Aorta (tissue), 5 donors: ENCODE results near the gene E2F8. TPM values are rescaled to one million over a fixed set of nuclear protein-coding genes. Genes with fewer than 3 reads are reported as not detected.

ENCODE experiments used
- ATAC-seq: fragments of 200-7000 bp; cut with Tn5 transposase; one replicate; pipeline ENCODE4 v1.9.1; 2022; ENCODE audit warnings: moderate library complexity; ENCODE audit not compliant: low FRiP score
- DNase-seq, 2 donors: peaks; one replicate each; pipeline ENCODE4 v3.0.0-alpha.2; 2020
- H3K27ac ChIP-seq, 2 donors: one replicate each; pipeline ENCODE4 v1.5.1; 2013; ENCODE audit warnings: low read length in 2 of 2, mild to moderate bottlenecking in 2 of 2, moderate library complexity in 2 of 2, control low read depth in 1 of 2, inconsistent platforms in 1 of 2, low read depth in 1 of 2
- H3K27me3 ChIP-seq, 2 donors: one replicate each; pipeline ENCODE4 v1.6.1; 2013; ENCODE audit warnings: control low read depth in 1 of 2, low read length in 1 of 2, mild to moderate bottlenecking in 1 of 2, moderate library complexity in 1 of 2; ENCODE audit not compliant: insufficient read depth in 2 of 2, control insufficient read depth in 1 of 2
- H3K36me3 ChIP-seq, 2 donors: one replicate each; pipeline ENCODE4 v1.6.1; 2013; ENCODE audit warnings: control low read depth in 1 of 2, low read length in 1 of 2, mild to moderate bottlenecking in 1 of 2; ENCODE audit not compliant: insufficient read depth in 2 of 2, control insufficient read depth in 1 of 2
- H3K4me1 ChIP-seq, 2 donors: one replicate each; pipeline ENCODE4 v1.6.1; 2013; ENCODE audit warnings: low read length in 2 of 2, control low read depth in 1 of 2, mild to moderate bottlenecking in 1 of 2, moderate library complexity in 1 of 2; ENCODE audit not compliant: insufficient read depth in 2 of 2, control insufficient read depth in 1 of 2
- H3K4me3 ChIP-seq, 2 donors: one replicate each; pipeline ENCODE4 v1.5.1; 2013; ENCODE audit warnings: low read length in 2 of 2, control low read depth in 1 of 2, mild to moderate bottlenecking in 1 of 2
- H3K9me3 ChIP-seq: one replicate; pipeline ENCODE4 v1.6.1; 2013; ENCODE audit warnings: mild to moderate bottlenecking, low read length; ENCODE audit not compliant: control insufficient read depth
- WGBS, 2 donors: extraction: QIAGEN DNeasy Blood & Tissue Kit; methylation state at CpG; one replicate each; pipeline ENCODE4 v1.1.7; 2013; 5-methylcytosine and 5-hydroxymethylcytosine counted together
- intact Hi-C, 2 donors: fragments of 100-400 bp; cut with DNase I; formaldehyde crosslinking; loops; one replicate each; pipeline versions ENCODE4 v1.14.2 to v1.15.0; 2022
- polyA plus RNA-seq, 2 donors: library from polyadenylated mRNA; stranded (reverse); fragments of 200-250 nt; gene quantifications; one replicate each; pipeline ENCODE4 v1.2.3, GENCODE V29; 2013
- total RNA-seq, 2 donors: library from RNA; stranded (reverse); fragmentation: NEBNext Ultra II Directional; extraction: Animal tissue kit (Norgen Biotek cat#: 25700); gene quantifications; one replicate each; pipeline ENCODE4 v1.2.1, GENCODE V29; 2021
- donor health status: healthy with polysubstance abuse.
- donor health status: Bipolar disorder and iron deficiency.
- donor health status: DM: no; HTN: no; CAD: no.
- donor health status: DM: no; HTN: no; CAD: no.
- donor health status: DM: yes; HTN: yes; CAD: no.

Gene E2F8
- total and polyA plus RNA-seq, 4 donors = 0.05 to 0.63 (median 0.29) TPM; not detected in 1

DNA sequence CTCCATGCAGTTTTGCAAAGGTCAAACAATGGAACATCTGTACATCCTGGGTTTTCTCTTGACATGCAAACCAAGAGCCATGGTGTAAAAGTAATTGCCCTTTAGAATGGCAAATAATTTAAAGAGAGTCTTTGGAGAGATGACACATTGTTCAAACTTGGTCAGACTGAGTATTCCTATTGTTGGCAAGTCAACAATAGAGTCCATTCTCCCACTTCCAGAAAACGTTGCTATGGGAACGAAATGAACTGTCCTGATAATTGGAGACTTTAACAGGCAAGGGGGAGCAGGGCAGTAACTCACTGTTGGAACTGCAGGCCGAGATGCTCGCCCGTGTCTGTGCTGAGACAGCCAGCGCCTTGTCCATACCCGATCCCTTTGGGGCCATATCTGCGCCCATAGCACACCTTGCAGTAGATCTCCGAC, 52.9 kb downstream of the E2F8 start:
- WGBS, 2 donors = 93 to 94% methylated on average over 9 of the region's 9 CpGs

DNA sequence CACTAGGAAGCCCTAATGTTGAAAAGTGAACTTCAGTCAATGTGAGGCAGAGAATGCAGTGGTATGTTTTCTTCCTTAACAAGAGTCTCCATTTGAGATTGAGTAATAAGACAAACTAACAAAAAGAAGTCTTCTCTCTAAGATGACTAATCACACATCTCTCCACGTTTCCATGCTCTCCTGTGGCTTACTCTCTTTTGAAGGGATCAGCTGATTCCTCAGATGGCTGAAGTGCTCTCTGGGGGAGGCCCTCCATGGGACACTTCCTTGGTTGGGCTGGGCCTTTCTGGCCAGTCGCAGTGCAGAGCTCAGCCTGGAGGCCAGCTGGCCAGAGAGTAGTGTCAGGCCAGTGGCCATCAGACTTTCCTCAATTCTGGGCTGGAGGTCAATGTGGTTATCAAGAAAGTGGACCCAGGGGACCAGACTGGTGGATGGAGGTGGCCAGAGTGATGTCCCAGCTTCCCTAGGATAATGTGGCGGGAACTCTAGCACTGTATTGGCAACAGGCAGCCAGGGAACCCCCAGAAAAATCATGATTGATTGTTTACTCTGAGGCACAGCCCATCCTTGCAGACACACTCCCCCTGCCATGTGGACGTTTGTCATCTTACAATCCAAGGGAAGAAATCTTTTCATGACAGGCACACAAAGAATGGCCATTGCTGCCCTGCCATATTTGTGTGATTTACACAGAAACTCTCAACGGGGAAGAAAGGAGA, 53.5 kb downstream of the E2F8 start:
- no peaks in the 10 kb centered on the region for H3K4me1 ChIP-seq
- no peak overlapping the region for H3K27ac ChIP-seq
- DNase-seq (no peak), ATAC-seq (no peak)
- 52 to 76% methylated on average over 5 of the region's 5 CpGs for WGBS, 2 donors
- H3K27me3 ChIP-seq = no peaks in the 10 kb centered on the region
- no peak overlapping the region for H3K4me3 ChIP-seq
- H3K9me3 ChIP-seq = no peaks in the 10 kb centered on the region
- no peaks in the 10 kb centered on the region for H3K36me3 ChIP-seq
- intact Hi-C loops = no loop called here

More for the DNA sequence above, 52.9 kb downstream of the E2F8 start:
- Histone ChIP-seq H3K27ac (no peak overlapping the region), H3K27me3 (no peaks in the 10 kb centered on the region), H3K4me3 (no peak overlapping the region), H3K36me3 (no peaks in the 10 kb centered on the region), H3K9me3 (no peaks in the 10 kb centered on the region), H3K4me1 (no peaks in the 10 kb centered on the region)
- intact Hi-C loops = no loop called here
- DNase-seq (no peak), ATAC-seq (no peak)

DNA sequence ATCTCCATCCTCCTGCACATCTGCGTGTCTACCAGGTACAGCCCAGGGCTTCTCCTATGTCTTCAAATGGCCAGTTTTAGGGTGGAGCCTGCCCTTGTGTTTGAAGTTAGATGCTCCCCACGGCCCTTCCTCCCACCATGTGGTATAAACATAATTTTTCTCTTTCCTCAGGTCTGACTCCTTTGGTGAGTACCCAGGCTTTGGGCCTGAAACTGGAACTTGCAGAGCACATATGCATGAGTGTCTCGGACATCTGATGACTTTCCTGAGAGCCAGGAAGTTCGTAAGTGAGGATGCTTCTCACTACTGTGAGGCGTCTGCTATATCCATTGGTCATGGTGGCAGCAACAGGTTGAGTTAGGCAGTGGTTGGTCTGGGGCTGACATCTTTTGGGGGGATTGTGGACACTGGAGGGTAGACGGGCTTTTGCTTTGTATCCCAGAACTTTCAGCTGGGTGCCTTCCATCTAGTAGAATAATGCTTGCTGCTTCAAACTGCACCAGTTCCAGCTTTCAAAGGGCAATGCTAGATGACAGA, 55.2 kb downstream of the E2F8 start:
- Histone ChIP-seq H3K27ac (no peak overlapping the region), H3K4me1 (no peaks in the 10 kb centered on the region), H3K4me3 (no peak overlapping the region), H3K27me3 (no peaks in the 10 kb centered on the region), H3K9me3 (no peaks in the 10 kb centered on the region), H3K36me3 (no peaks in the 10 kb centered on the region)
- 74 to 75% methylated on average over 6 of the region's 6 CpGs for WGBS, 2 donors
- DNase-seq (no peak), ATAC-seq (no peak)
- intact Hi-C loops = no loop called here

DNA sequence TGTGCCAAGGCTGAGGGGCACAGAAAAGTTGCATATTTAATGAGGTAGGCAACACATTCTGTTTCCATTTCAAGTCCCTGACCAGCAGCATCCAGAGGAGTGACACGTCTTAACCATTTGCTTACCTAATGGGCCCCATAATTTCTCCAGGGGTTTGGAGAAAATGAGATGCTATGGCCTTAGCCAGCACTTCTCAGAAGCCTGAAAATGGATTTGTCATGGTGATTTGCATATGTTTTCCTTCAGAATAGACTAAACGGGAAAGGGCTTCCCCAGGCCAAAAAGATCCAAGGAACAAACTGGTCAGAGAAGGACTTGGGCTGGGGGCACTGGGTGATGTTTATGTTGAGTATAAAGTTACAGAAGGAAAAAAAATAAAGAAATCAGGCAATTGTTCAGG, 55.7 kb downstream of the E2F8 start:
- intact Hi-C loops = no loop called here
- Histone ChIP-seq H3K4me1 (no peaks in the 10 kb centered on the region), H3K27me3 (no peaks in the 10 kb centered on the region), H3K4me3 (no peak overlapping the region), H3K9me3 (no peaks in the 10 kb centered on the region), H3K27ac (no peak overlapping the region), H3K36me3 (no peaks in the 10 kb centered on the region)
- no peak for ATAC-seq
- 57 to 62% methylated on average over 2 of the region's 2 CpGs for WGBS, 2 donors
- DNase-seq = no peak

DNA sequence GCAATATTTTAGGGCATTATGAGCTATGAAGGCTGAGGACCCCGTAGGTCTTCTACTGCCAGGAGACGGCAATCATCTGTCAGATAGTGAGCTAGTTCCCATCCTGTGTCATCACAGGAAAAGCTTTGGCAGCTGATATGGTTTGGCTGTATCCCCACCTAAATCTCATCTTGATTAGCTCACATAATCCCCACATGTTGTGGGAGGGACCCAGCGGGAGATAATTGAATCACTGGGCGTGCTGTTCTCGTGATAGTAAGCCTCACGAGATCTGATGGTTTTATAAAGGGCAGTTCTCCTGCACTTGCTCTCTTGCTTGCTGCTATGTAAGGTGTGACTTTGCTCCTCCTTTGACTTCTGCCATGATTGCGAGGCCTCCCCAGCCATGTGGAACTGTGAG, 57.1 kb downstream of the E2F8 start:
- Histone ChIP-seq H3K4me1 (no peaks in the 10 kb centered on the region), H3K9me3 (no peaks in the 10 kb centered on the region), H3K4me3 (no peak overlapping the region), H3K27ac (no peak overlapping the region), H3K27me3 (no peaks in the 10 kb centered on the region), H3K36me3 (no peaks in the 10 kb centered on the region)
- intact Hi-C loops = no loop called here
- no peak for DNase-seq
- ATAC-seq = no peak
- 96% methylated on average over 7 of the region's 7 CpGs for WGBS, 2 donors

DNA sequence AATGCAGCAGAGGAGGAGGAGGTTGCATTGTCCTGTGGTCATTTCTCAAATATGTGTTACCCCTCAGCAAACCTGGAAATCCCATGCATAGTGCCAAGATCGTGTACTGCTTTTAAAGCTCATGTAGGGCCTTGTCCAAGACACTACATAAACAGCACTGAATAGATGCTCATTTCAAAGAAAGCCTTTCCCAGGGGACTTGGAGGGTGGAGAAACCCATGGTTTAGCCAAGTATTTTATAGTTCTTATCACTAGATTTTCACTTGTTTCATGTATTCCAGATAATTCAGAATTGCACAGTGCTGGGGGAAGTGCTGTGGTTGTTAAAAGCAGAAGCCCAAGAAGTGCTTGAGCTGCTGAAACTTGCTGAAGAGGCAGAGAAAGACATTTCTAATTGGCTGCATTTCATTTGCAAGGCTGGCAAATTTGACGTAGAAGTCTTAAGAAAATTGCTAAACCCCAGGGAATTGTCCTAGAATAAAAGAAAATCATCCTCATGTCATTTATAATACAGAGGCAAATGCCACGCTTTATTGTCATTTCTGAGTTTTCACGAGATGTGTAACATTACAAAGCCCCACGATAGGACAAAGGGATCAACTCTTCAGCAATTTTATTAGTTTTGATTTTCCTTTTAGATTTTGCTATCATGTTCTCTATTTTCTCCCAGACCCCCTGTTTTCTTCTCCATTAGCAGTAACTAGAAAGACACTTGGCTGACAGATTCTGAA, 59.0 kb downstream of the E2F8 start:
- WGBS, 2 donors = 69 to 79% methylated on average over 5 of the region's 5 CpGs
- intact Hi-C loops = no loop called here
- H3K27me3 ChIP-seq = no peaks in the 10 kb centered on the region

DNA sequence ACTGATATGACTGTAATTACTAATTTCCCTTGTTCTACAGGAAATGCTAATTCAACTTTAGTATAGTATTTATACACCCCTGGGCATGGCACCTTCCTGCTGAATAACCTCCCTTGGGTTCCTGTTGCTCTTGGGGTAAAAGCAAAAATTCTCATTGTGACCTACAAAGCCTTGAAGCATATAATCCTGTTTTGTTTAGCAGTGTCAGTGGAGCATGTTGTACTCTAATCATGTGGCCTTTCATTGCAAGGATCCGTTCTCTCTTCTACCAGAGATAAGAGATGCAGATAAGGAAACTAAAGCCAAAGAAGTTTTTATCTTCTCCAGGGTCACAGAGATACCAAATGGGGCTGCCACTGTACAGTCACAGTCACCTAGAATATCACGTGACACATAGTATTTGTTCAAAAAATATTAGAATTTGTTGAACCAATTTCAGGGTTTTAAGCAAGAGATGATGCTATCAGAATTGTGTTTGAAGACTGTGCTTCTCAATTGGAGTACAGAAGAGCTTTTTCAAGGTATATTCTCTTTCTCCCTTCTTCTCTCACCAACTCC, 64.0 kb downstream of the E2F8 start:
- no peak overlapping the region for H3K27ac ChIP-seq
- DNase-seq = no peak
- no peaks in the 10 kb centered on the region for H3K4me1 ChIP-seq
- intact Hi-C loops = no loop called here
- H3K9me3 ChIP-seq = no peaks in the 10 kb centered on the region
- H3K36me3 ChIP-seq = peaks cover 6% of the 10 kb centered on the region in 2 donors
- no peak for ATAC-seq
- WGBS, 2 donors = 71 to 82% methylated on average over 2 of the region's 2 CpGs
- H3K4me3 ChIP-seq = no peak overlapping the region
- peaks cover 0 to 2% of the 10 kb centered on the region in 2 donors for H3K27me3 ChIP-seq

More for the DNA sequence above, 59.0 kb downstream of the E2F8 start:
- Histone ChIP-seq H3K4me3 (no peak overlapping the region), H3K36me3 (no peaks in the 10 kb centered on the region), H3K4me1 (no peaks in the 10 kb centered on the region), H3K9me3 (no peaks in the 10 kb centered on the region), H3K27ac (no peak overlapping the region)
- DNase-seq (no peak), ATAC-seq (no peak)
